Measurements from ENCODE around the gene FXYD4.

DNA sequence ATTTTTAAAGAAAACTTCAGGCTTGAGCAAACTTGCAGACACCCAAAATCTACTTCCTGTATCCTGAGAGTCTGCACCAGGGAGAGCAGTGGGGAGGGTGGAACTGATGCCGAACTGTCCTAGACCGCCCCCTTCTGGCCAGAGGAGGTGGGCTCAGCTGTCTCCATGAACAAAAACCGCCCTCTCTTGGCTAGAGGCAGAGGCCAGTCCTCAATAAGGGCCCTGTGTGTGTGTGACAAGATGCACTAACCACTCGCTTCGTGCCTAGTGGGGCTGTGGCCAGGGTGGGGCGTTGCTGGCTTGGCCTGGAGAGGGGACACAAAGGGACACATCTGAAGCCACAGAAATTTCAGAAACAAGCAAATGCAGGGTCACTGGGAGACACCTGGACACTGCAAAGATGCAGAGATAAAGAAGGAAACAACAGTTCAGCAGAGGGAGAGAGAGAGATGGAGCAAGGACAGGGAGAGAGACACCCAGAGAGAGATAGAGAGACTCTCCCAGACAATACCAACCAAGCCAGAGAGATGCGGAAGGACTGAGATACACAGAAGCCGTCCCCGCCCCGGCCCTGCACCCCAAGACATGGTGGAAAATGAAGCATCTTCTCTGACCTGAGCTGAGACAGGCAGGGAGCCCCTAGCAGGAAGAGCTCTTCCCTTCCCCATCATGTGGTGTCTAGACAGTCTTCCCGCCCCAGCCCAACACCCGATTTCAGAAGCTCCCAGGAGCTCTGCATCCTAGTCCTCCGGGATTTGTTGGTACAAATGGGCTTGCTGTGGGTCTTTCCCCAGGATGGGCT lies 22.7 kb upstream of the FXYD4 start:
- TF ChIP-seq, protein P1, sequence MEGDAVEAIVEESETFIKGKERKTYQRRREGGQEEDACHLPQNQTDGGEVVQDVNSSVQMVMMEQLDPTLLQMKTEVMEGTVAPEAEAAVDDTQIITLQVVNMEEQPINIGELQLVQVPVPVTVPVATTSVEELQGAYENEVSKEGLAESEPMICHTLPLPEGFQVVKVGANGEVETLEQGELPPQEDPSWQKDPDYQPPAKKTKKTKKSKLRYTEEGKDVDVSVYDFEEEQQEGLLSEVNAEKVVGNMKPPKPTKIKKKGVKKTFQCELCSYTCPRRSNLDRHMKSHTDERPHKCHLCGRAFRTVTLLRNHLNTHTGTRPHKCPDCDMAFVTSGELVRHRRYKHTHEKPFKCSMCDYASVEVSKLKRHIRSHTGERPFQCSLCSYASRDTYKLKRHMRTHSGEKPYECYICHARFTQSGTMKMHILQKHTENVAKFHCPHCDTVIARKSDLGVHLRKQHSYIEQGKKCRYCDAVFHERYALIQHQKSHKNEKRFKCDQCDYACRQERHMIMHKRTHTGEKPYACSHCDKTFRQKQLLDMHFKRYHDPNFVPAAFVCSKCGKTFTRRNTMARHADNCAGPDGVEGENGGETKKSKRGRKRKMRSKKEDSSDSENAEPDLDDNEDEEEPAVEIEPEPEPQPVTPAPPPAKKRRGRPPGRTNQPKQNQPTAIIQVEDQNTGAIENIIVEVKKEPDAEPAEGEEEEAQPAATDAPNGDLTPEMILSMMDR (IDR thresholded peaks at IDR 0.05) = peak; percentile 85 to 92 (median 90)
- no peak for TF ChIP-seq POLR2A (IDR thresholded peaks at IDR 0.05)
- no peak for TF ChIP-seq EP300 (IDR thresholded peaks at IDR 0.05; ENCODE audit: low read depth)
- no peak for TF ChIP-seq POLR2AphosphoS5 (IDR thresholded peaks at IDR 0.05)

Measured in transverse colon (tissue), 4 donors.